Type B pancreatic cell (in vitro differentiated cells): ENCODE measurements around the gene ELF2. TPM values are rescaled to one million over a fixed set of nuclear protein-coding genes. Genes with fewer than 3 reads are reported as not detected.
"Not testable (repeated sequence)": the region's sequence is repeated elsewhere in the genome, so short reads cannot be mapped to it uniquely, and the experiment has no call there.

Experiments used
- DNase-seq: peaks from one replicate; pipeline ENCODE4 v3.0.0; 2021; ENCODE audit warnings: mixed read lengths; ENCODE audit not compliant: unreplicated experiment; ENCODE audit errors: extremely low spot score
- H3K27ac Mint-ChIP-seq: 2 replicates; pipeline ENCODE4 v1.8.0; 2021; ENCODE audit warnings: mild to moderate bottlenecking, mixed read lengths
- H3K27me3 Mint-ChIP-seq: 2 replicates; pipeline ENCODE4 v1.8.0; 2021; ENCODE audit warnings: mixed read lengths
- H3K36me3 Mint-ChIP-seq: 2 replicates; pipeline ENCODE4 v1.8.0; 2021; ENCODE audit warnings: mixed read lengths
- H3K4me1 Mint-ChIP-seq: one replicate; pipeline ENCODE4 v1.8.0; 2021; ENCODE audit warnings: mixed read lengths; ENCODE audit not compliant: unreplicated experiment
- H3K4me3 Mint-ChIP-seq: 2 replicates; pipeline ENCODE4 v1.8.0; 2021; ENCODE audit warnings: mild to moderate bottlenecking, mixed read lengths
- H3K9me3 Mint-ChIP-seq: 2 replicates; pipeline ENCODE4 v1.8.0; 2021; ENCODE audit warnings: mixed read lengths
- CTCF ChIP-seq: fragments of 200-600 bp; sonication (generic); conservative IDR thresholded peaks from 2 replicates; pipeline ENCODE4 v1.5.0; 2021; ENCODE audit warnings: antibody characterized with exemption, mild to moderate bottlenecking
- total RNA-seq: library from RNA; stranded (reverse); gene quantifications from 2 replicates; pipeline ENCODE4 v1.2.1, GENCODE V29; 2021; ENCODE audit warnings: low replicate concordance

The ELF2 gene
- total RNA-seq, 1 donor from 2014 or later: 42.1 TPM

DNA sequence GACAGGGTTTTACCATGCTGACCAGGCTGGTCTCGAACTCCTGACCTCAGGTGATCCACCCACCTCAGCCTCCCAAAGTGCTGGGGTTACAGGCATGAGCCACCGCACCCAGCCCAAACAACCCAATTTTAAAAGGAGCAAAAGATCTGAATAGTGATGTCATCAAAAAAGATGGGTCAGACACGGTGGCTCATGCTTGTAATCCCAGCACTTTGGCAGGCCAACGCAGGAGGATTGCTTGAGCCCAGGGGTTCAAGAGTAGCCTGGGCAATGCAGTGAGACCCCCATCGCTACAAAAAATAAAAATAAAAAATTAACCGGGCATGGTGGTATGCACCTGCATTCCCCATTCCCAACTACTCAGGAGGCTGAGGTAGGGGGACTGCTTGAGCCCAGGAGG, 6.1 kb downstream of the ELF2 start:
- no peak for DNase-seq
- TF ChIP-seq CTCF: no peak
- Mint-ChIP-seq H3K36me3 (no peaks in the 10 kb centered on the region), H3K27me3 (peaks cover 6% of the 10 kb centered on the region), H3K4me3 (no peak overlapping the region), H3K4me1 (peaks cover 15% of the 10 kb centered on the region), H3K9me3 (no peaks in the 10 kb centered on the region), H3K27ac (no peak overlapping the region)

- TF ChIP-seq CTCF: peak; percentile 66
- H3K9me3 Mint-ChIP-seq: no peaks in the 10 kb centered on the region
- H3K36me3 Mint-ChIP-seq: no peaks in the 10 kb centered on the region
- DNase-seq: no peak
- H3K27ac Mint-ChIP-seq: no peak overlapping the region
- peaks cover 8% of the 10 kb centered on the region for H3K4me1 Mint-ChIP-seq
- no peak overlapping the region for H3K4me3 Mint-ChIP-seq
- no peaks in the 10 kb centered on the region for H3K27me3 Mint-ChIP-seq
Measured at GRCh38 chr4:139167774-139168444, 9.1 kb downstream of the ELF2 start.

- Mint-ChIP-seq H3K4me1 (no peaks in the 10 kb centered on the region), H3K9me3 (no peaks in the 10 kb centered on the region), H3K27ac (no peak overlapping the region), H3K4me3 (no peak overlapping the region), H3K36me3 (no peaks in the 10 kb centered on the region), H3K27me3 (no peaks in the 10 kb centered on the region)
- no peak for DNase-seq
- no peak for TF ChIP-seq CTCF
Measured at GRCh38 chr4:139164731-139165130, 12.3 kb downstream of the ELF2 start.

- DNase-seq: no peak
- H3K4me1 Mint-ChIP-seq: peaks cover 8% of the 10 kb centered on the region
- H3K36me3 Mint-ChIP-seq: peaks cover 5% of the 10 kb centered on the region
- H3K27ac Mint-ChIP-seq: no peak overlapping the region
- H3K4me3 Mint-ChIP-seq: no peak overlapping the region
- no peak for TF ChIP-seq CTCF
- no peaks in the 10 kb centered on the region for H3K9me3 Mint-ChIP-seq
- no peaks in the 10 kb centered on the region for H3K27me3 Mint-ChIP-seq
Measured at GRCh38 chr4:139163806-139164206, 13.2 kb downstream of the ELF2 start.

- not testable (repeated sequence) for DNase-seq, H3K4me3 Mint-ChIP-seq, H3K36me3 Mint-ChIP-seq, H3K27me3 Mint-ChIP-seq, H3K9me3 Mint-ChIP-seq, H3K27ac Mint-ChIP-seq
- peaks cover 23% of the 10 kb centered on the region for H3K4me1 Mint-ChIP-seq
Measured at GRCh38 chr4:139157977-139158376, 19.0 kb downstream of the ELF2 start.

- no peaks in the 10 kb centered on the region for H3K9me3 Mint-ChIP-seq
- no peak for DNase-seq
- H3K36me3 Mint-ChIP-seq: peaks cover 5% of the 10 kb centered on the region
- no peak for TF ChIP-seq CTCF
- no peak overlapping the region for H3K4me3 Mint-ChIP-seq
- H3K4me1 Mint-ChIP-seq: peaks cover 23% of the 10 kb centered on the region
- H3K27me3 Mint-ChIP-seq: no peaks in the 10 kb centered on the region
- peak overlapping the region; percentile 25 for H3K27ac Mint-ChIP-seq
Measured at GRCh38 chr4:139154952-139155557, 22.0 kb downstream of the ELF2 start.
